Measurements from ENCODE around the gene PPARA. TPM values are rescaled to one million over a fixed set of nuclear protein-coding genes. Genes with fewer than 3 reads are reported as not detected.

The PPARA gene
- total RNA-seq, 1 experiment from 2014 or later: 14.5 TPM

DNA sequence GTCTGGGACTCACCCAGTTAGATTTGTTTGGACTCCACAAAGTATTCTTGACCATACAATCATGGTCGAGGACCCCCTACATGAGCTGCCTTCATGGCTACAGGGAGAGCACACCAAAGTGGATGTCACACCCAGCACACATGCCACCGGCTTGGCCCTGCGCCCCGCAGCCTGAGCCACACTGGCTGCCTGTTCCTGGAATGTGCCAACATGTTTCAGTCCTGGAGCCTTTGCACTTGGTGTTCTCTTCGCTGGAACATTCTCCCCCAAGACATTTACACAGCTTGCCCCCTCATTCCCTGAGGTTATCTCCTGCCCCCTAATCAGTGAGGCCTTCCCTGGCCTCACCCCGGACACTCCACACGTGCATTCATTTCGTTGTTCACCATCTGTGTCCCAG lies 46.0 kb downstream of the PPARA start:
- DNase-seq (ENCODE audit: low read depth, low spot score): no peak
- Histone ChIP-seq H3K9ac (ENCODE audit: low read length) (no peak overlapping the region), H3K79me2 (ENCODE audit: insufficient read depth, low read length) (no peaks in the 10 kb centered on the region), H3K36me3 (ENCODE audit: control insufficient read depth in 1 of 2, insufficient read depth in 2 of 2, low read length in 2 of 2) (no peaks in the 10 kb centered on the region; a peak in 1 of 4 replicates), H3K4me3 (replicated peaks in 1 of 2; ENCODE audit: low read depth in 1 of 2, low read length in 2 of 2) (no peak overlapping the region), H3K4me2 (ENCODE audit: low read length) (no peak overlapping the region), H3K27ac (ENCODE audit: low read depth, low read length) (no peak overlapping the region), H4K20me1 (ENCODE audit: insufficient read depth) (no peaks in the 10 kb centered on the region), H2AFZ (ENCODE audit: low read depth, low read length, poor library complexity, severe bottlenecking) (no peak overlapping the region), H3K27me3 (ENCODE audit: insufficient read depth, low read length) (no peaks in the 10 kb centered on the region), H3K9me3 (ENCODE audit: control insufficient read depth in 1 of 2, insufficient read depth in 1 of 2, low read depth in 1 of 2, low read length in 2 of 2) (no peaks in the 10 kb centered on the region), H3K4me1 (ENCODE audit: control insufficient read depth in 1 of 2, insufficient read depth in 2 of 2, low read length in 2 of 2) (peaks cover 4 to 14% of the 10 kb centered on the region in 2 experiments; a peak in 3 of 4 replicates), H3K9me2 (ENCODE audit: insufficient read depth) (no peaks in the 10 kb centered on the region)
- no peak for TF ChIP-seq SIN3A (IDR thresholded peaks at IDR 0.05; ENCODE audit: low read depth)
- no peak for TF ChIP-seq EZH2 (IDR thresholded peaks at IDR 0.05)
- TF ChIP-seq, protein P1, sequence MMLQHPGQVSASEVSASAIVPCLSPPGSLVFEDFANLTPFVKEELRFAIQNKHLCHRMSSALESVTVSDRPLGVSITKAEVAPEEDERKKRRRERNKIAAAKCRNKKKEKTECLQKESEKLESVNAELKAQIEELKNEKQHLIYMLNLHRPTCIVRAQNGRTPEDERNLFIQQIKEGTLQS (IDR thresholded peaks at IDR 0.05): no peak
- TF ChIP-seq SP1 (IDR thresholded peaks at IDR 0.05; ENCODE audit: low read depth): no peak
- TF ChIP-seq ZFX (IDR thresholded peaks at IDR 0.05): no peak
- no peak for TF ChIP-seq CEBPB (IDR thresholded peaks at IDR 0.05; ENCODE audit: low read depth)
- TF ChIP-seq, protein P2, sequence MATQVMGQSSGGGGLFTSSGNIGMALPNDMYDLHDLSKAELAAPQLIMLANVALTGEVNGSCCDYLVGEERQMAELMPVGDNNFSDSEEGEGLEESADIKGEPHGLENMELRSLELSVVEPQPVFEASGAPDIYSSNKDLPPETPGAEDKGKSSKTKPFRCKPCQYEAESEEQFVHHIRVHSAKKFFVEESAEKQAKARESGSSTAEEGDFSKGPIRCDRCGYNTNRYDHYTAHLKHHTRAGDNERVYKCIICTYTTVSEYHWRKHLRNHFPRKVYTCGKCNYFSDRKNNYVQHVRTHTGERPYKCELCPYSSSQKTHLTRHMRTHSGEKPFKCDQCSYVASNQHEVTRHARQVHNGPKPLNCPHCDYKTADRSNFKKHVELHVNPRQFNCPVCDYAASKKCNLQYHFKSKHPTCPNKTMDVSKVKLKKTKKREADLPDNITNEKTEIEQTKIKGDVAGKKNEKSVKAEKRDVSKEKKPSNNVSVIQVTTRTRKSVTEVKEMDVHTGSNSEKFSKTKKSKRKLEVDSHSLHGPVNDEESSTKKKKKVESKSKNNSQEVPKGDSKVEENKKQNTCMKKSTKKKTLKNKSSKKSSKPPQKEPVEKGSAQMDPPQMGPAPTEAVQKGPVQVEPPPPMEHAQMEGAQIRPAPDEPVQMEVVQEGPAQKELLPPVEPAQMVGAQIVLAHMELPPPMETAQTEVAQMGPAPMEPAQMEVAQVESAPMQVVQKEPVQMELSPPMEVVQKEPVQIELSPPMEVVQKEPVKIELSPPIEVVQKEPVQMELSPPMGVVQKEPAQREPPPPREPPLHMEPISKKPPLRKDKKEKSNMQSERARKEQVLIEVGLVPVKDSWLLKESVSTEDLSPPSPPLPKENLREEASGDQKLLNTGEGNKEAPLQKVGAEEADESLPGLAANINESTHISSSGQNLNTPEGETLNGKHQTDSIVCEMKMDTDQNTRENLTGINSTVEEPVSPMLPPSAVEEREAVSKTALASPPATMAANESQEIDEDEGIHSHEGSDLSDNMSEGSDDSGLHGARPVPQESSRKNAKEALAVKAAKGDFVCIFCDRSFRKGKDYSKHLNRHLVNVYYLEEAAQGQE (IDR thresholded peaks at IDR 0.05; ENCODE audit: low read depth): no peak
- no peak for TF ChIP-seq EZH2phosphoT487 (IDR thresholded peaks at IDR 0.05; ENCODE audit: borderline replicate concordance)
- TF ChIP-seq, protein P3, sequence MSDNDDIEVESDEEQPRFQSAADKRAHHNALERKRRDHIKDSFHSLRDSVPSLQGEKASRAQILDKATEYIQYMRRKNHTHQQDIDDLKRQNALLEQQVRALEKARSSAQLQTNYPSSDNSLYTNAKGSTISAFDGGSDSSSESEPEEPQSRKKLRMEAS (IDR thresholded peaks at IDR 0.05): no peak
- no peak for TF ChIP-seq TCF7L2 (IDR thresholded peaks at IDR 0.05; ENCODE audit: borderline replicate concordance, extremely low read depth, insufficient read depth, insufficient read length)
- TF ChIP-seq ELF1 (IDR thresholded peaks at IDR 0.05; ENCODE audit: borderline replicate concordance, low read depth): no peak
- no peak for ATAC-seq
- BruUV-seq (replicated peaks): no TSS peak
- intact Hi-C loops (cut with micrococcal nuclease): no loop called here
- ChIA-PET POLR2A (no interaction called here), CTCF (no interaction called here), RAD21 (ENCODE audit: low non-redundant PET in 1 of 2, low total read pairs in 2 of 2, uncharacterized antibody in 2 of 2, unreplicated experiment in 2 of 2) (no interaction called here)
